Central memory CD8-positive, alpha-beta T cell (primary cell): Measurements from ENCODE around the gene TCF12.

Source experiments
- ATAC-seq: fragments of 150-1000 bp; cut with Tn5 transposase; replicated peaks from 2 replicates; pipeline ENCODE4 v1.10.0; 2022; ENCODE audit warnings: mild to moderate bottlenecking, moderate FRiP score, moderate number of reproducible peaks; ENCODE audit not compliant: poor library complexity, severe bottlenecking; ENCODE audit errors: extremely low read depth
- DNase-seq, 2 donors: peaks; one replicate each; pipeline ENCODE4 v3.0.0; 2021; ENCODE audit warnings: low spot score in 2 of 2
- H3K27ac Mint-ChIP-seq: one replicate; pipeline ENCODE4 v1.8.0; 2022; ENCODE audit warnings: low read depth, mild to moderate bottlenecking, moderate library complexity, mixed read lengths
- H3K27me3 Mint-ChIP-seq: one replicate; pipeline ENCODE4 v1.8.0; 2022; ENCODE audit warnings: mixed read lengths
- H3K36me3 Mint-ChIP-seq: one replicate; pipeline ENCODE4 v1.8.0; 2022; ENCODE audit warnings: mild to moderate bottlenecking, moderate library complexity, mixed read lengths; ENCODE audit not compliant: insufficient read depth
- H3K4me1 Mint-ChIP-seq: one replicate; pipeline ENCODE4 v1.8.0; 2022; ENCODE audit warnings: mixed read lengths
- H3K4me3 Mint-ChIP-seq: one replicate; pipeline ENCODE4 v1.8.0; 2022; ENCODE audit warnings: mild to moderate bottlenecking, moderate library complexity, mixed read lengths
- H3K9me3 Mint-ChIP-seq: one replicate; pipeline ENCODE4 v1.8.0; 2022; ENCODE audit warnings: mixed read lengths

Gene TCF12

DNA sequence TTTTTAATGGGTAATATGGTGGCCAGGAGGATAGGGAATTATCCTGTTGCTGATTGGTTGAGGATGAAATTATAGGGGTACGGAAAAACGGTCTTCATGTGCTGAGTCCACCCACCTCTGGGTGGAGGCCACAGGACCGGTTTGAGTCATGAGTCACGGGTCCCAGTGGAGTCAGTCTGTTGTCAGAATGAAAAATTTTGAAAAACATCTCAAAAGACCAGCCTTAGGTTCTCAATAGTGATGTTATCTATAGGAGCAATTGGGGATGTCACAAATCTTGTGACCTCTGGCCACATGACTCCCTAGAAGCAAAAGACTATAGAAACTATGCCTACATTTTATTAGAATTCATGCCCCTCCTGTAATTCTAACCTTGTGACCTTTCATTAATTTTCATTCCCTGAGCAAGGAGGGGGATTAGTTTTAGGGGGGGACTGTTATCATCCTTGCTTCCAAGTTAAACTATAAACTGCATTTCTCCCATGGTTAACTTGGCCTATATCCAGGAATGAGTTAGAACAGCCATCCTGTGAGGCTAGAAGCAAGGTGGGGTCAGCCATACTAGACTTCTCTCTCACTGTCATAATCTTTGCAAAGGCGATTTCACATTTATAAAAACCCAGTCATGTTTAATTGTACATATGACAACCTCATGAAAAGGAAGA, 101.2 kb downstream of the TCF12 start:
- H3K9me3 Mint-ChIP-seq = no peaks in the 10 kb centered on the region
- no peaks in the 10 kb centered on the region for H3K27me3 Mint-ChIP-seq
- peaks cover 65% of the 10 kb centered on the region for H3K4me1 Mint-ChIP-seq
- H3K4me3 Mint-ChIP-seq = no peak overlapping the region
- DNase-seq (no peak), ATAC-seq (no peak)
- no peaks in the 10 kb centered on the region for H3K36me3 Mint-ChIP-seq
- H3K27ac Mint-ChIP-seq = no peak overlapping the region

DNA sequence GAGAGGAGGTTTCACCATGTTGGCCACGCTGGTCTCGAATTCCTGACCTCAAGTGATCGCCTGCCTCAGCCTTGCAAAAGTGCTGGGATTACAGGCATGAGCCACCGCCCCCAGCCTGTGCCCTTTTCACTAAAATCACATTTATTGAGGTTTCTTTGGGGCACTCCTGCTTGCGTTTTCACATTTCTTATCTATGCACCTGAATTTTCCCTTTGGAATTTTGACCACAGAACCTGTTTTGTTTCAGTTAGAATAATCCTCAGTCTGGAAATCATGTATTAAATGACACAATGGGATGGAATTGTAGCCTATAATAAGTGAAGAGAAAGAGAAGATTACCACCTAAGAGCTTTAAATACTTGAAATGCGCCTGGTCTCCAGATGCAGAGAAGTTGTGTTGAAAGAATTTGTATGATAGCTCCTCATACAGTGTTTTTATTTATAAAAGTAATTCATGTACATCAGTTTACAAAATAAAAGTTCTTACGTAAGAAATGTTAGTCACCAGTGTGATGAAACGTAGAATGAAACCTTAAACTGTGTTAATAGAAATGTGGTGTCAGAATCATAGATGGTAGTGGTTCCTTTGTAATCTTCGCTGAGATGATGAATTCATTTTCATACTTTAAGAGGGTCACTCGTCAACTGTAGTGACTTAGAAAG, 107.0 kb downstream of the TCF12 start:
- no peak for ATAC-seq
- no peak for DNase-seq
- no peak overlapping the region for H3K4me3 Mint-ChIP-seq
- H3K27me3 Mint-ChIP-seq = no peaks in the 10 kb centered on the region
- H3K9me3 Mint-ChIP-seq = no peaks in the 10 kb centered on the region
- H3K27ac Mint-ChIP-seq = no peak overlapping the region
- H3K4me1 Mint-ChIP-seq = peaks cover 54% of the 10 kb centered on the region
- H3K36me3 Mint-ChIP-seq = no peaks in the 10 kb centered on the region

GRCh38 chr15:57026016-57026592, 107.7 kb downstream of the TCF12 start:
- ATAC-seq = no peak
- Mint-ChIP-seq H3K27me3 (no peaks in the 10 kb centered on the region), H3K27ac (no peak overlapping the region), H3K36me3 (no peaks in the 10 kb centered on the region), H3K4me1 (peaks cover 53% of the 10 kb centered on the region), H3K9me3 (no peaks in the 10 kb centered on the region), H3K4me3 (no peak overlapping the region)
- no peak for DNase-seq

DNA sequence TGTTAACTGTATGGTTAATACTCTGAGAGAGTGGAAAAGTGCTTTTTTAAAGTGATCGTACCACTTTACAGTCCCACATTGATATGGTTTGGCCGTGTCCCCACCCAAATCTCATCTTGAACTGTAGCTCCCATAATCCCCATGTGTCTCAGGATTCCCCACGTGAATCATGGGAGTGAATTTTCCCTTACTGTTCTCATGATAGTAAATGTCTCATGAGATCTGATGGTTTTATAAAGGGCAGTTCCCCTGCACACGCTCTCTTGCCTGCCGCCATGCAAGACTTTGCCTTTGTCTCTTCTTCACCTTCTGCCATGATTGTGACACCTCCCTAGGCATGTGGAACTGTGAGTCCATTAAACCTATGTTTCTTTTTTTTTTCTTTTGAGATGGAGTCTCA, 109.2 kb downstream of the TCF12 start:
- no peaks in the 10 kb centered on the region for H3K27me3 Mint-ChIP-seq
- H3K27ac Mint-ChIP-seq = no peak overlapping the region
- peaks cover 51% of the 10 kb centered on the region for H3K4me1 Mint-ChIP-seq
- H3K4me3 Mint-ChIP-seq = no peak overlapping the region
- no peaks in the 10 kb centered on the region for H3K9me3 Mint-ChIP-seq
- DNase-seq (no peak), ATAC-seq (no peak)
- H3K36me3 Mint-ChIP-seq = no peaks in the 10 kb centered on the region

DNA sequence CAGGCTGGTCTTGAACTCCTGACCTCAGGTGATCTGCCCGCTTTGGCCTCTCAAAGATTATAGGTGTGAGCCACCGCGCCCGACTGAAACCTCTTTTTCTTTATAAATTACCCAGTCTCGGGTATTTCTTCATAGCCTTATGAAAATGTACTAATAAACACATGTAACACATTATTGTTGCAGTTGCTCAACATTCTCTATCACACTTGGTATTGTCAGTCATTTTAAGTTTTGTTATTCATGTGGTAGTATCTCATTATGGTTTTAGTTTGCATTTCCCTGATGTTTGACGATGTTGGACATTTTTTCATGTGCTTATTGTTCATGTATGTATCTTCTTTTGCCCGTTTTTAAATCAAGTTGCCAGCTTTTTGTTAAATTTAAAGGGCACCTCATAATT, 109.7 kb downstream of the TCF12 start:
- DNase-seq (no peak), ATAC-seq (no peak)
- H3K27ac Mint-ChIP-seq = no peak overlapping the region
- no peak overlapping the region for H3K4me3 Mint-ChIP-seq
- no peaks in the 10 kb centered on the region for H3K9me3 Mint-ChIP-seq
- H3K4me1 Mint-ChIP-seq = peaks cover 51% of the 10 kb centered on the region
- no peaks in the 10 kb centered on the region for H3K27me3 Mint-ChIP-seq
- H3K36me3 Mint-ChIP-seq = no peaks in the 10 kb centered on the region

DNA sequence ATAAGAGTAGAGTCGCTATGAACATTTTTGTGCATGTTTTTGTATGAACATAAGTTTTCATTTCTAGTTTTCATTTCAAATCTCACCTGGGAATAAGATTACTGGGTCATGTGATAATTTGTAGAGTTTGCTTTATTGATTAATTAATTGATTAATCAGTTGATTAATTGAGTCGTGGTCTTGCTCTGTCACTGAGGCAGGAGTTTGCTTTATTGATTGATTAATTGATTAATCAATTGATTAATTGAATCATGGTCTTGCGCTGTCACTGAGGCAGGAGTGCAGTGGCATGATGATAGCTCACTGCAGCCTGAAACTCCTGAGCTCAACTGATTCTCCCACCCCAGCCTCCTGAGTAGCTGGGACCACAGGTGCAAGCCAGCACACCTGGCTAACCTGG, 111.6 kb downstream of the TCF12 start:
- Mint-ChIP-seq H3K27me3 (no peaks in the 10 kb centered on the region), H3K36me3 (peaks cover 1% of the 10 kb centered on the region), H3K27ac (peak overlapping the region; percentile 19), H3K4me1 (peaks cover 41% of the 10 kb centered on the region), H3K4me3 (no peak overlapping the region), H3K9me3 (no peaks in the 10 kb centered on the region)
- DNase-seq (no peak), ATAC-seq (no peak)

DNA sequence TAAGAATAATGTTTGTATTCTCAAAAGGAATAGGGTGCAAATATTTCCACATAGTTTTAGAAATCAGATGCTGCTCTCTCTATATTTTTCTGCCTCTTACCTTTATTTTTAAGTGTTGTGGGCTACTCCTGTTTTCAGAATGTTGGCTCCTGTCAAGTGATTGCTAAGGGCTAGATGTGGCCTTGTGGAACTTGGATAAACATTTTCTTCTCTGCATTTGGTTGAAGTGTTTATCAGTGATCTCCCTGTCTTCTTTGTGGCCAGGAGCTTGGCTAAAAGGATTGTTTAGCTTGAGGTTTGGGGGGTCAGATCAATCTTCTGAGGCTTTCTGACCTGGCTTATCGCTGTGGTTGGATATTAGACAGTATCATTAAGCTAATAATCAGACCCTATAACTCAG, 112.6 kb downstream of the TCF12 start:
- Mint-ChIP-seq H3K27ac (peak overlapping the region; percentile 19), H3K4me3 (no peak overlapping the region), H3K9me3 (no peaks in the 10 kb centered on the region), H3K4me1 (peaks cover 41% of the 10 kb centered on the region), H3K27me3 (no peaks in the 10 kb centered on the region), H3K36me3 (peaks cover 1% of the 10 kb centered on the region)
- DNase-seq = no peak
- ATAC-seq = no peak

DNA sequence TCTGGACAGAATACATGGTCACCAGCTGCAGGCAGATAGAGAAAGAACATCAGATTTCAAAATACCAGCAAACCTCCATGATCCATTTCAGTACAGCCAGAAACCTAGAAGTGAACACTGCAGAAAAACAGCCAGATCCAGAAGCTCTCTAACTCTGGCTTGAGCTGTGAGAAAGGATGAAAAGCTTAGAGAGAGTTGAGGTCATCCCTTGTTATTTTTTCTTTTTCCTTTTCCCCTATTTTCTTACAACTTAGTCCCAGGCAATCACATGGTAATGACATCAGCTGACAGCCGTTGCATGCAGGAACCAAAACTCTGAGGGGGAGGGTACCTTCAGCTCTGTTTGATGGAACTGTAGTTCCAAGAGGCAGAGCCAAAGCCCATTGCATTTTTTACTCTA, 113.2 kb downstream of the TCF12 start:
- H3K27ac Mint-ChIP-seq = no peak overlapping the region
- H3K9me3 Mint-ChIP-seq = no peaks in the 10 kb centered on the region
- no peak for ATAC-seq
- peaks cover 1% of the 10 kb centered on the region for H3K36me3 Mint-ChIP-seq
- no peak for DNase-seq
- H3K27me3 Mint-ChIP-seq = no peaks in the 10 kb centered on the region
- H3K4me3 Mint-ChIP-seq = no peak overlapping the region
- peaks cover 46% of the 10 kb centered on the region for H3K4me1 Mint-ChIP-seq

- Mint-ChIP-seq H3K27me3 (no peaks in the 10 kb centered on the region), H3K4me1 (peaks cover 53% of the 10 kb centered on the region), H3K27ac (no peak overlapping the region), H3K9me3 (no peaks in the 10 kb centered on the region), H3K36me3 (peaks cover 1% of the 10 kb centered on the region), H3K4me3 (no peak overlapping the region)
- DNase-seq (no peak), ATAC-seq (no peak)
Measured at GRCh38 chr15:57032338-57032737, 113.9 kb downstream of the TCF12 start.

GRCh38 chr15:57033715-57034439, 115.4 kb downstream of the TCF12 start:
- no peak overlapping the region for H3K27ac Mint-ChIP-seq
- no peaks in the 10 kb centered on the region for H3K9me3 Mint-ChIP-seq
- H3K4me3 Mint-ChIP-seq = no peak overlapping the region
- H3K27me3 Mint-ChIP-seq = no peaks in the 10 kb centered on the region
- DNase-seq (no peak), ATAC-seq (no peak)
- peaks cover 1% of the 10 kb centered on the region for H3K36me3 Mint-ChIP-seq
- H3K4me1 Mint-ChIP-seq = peaks cover 59% of the 10 kb centered on the region

DNA sequence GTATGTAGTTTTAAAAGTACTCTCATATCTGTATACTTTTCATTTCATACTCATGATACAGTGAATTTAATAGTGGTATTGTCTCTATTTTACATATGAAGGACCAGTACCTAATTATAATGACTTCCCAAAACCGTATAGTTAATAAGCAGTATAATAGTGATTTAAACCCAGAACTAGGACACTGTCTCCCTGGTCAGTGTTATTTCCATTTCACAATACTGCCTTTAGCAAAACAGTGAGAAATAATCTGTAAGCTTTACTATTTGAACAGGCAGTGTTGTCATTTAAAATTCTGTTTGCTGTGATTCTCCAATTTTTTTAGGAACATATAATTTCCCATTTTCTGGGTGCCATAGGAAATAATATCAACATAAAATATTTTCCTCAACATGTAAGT, 116.2 kb downstream of the TCF12 start:
- no peak overlapping the region for H3K4me3 Mint-ChIP-seq
- DNase-seq (no peak), ATAC-seq (no peak)
- H3K27ac Mint-ChIP-seq = no peak overlapping the region
- peaks cover 1% of the 10 kb centered on the region for H3K36me3 Mint-ChIP-seq
- no peaks in the 10 kb centered on the region for H3K27me3 Mint-ChIP-seq
- peaks cover 64% of the 10 kb centered on the region for H3K4me1 Mint-ChIP-seq
- H3K9me3 Mint-ChIP-seq = no peaks in the 10 kb centered on the region

DNA sequence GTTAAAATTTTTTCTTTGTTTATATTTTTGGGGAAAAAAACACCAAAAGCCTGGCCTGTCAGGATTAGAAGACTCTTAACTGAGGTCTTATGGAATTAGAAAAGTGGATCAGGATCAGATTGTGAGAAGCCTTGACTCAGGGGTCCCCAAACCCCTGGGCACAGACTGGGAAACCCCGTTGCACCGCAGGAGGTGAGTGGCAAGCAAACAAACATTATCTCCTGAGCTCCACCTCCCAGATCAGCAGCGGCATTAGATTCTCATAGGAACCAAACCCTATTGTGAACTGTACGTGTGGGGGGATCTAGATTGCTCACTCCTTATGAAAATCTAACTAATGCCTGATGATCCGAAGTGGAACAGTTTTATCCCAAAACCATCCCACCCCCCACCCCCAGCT, 117.2 kb downstream of the TCF12 start:
- DNase-seq (no peak), ATAC-seq (no peak)
- H3K36me3 Mint-ChIP-seq = peaks cover 1% of the 10 kb centered on the region
- no peaks in the 10 kb centered on the region for H3K27me3 Mint-ChIP-seq
- no peak overlapping the region for H3K27ac Mint-ChIP-seq
- H3K9me3 Mint-ChIP-seq = no peaks in the 10 kb centered on the region
- H3K4me3 Mint-ChIP-seq = peak overlapping the region; percentile 56
- H3K4me1 Mint-ChIP-seq = peaks cover 69% of the 10 kb centered on the region

DNA sequence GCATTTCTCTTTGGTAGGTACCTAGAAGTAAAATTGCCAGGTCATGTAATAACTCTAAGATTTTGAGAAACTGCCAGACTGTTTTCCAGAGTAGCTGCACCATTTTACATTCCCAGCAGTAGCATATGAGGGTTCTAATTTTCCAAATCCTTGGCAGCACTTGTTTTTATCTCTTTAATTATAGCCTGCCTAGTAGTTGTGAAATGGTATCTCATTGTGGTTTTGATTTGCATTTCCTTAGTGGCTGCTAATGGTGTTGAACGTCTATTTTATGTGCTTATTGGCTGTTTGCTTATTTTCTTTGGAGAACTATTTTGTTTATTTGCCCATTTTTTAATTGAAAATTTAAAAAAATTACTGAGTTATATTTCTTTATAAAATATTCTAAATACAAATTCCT, 117.9 kb downstream of the TCF12 start:
- Mint-ChIP-seq H3K36me3 (peaks cover 1% of the 10 kb centered on the region), H3K27ac (peak overlapping the region; percentile 52), H3K4me3 (peak overlapping the region; percentile 56), H3K27me3 (no peaks in the 10 kb centered on the region), H3K9me3 (no peaks in the 10 kb centered on the region), H3K4me1 (peaks cover 64% of the 10 kb centered on the region)
- no peak for DNase-seq
- ATAC-seq = no peak
